ENCODE data around the gene GRM4. TPM values are rescaled to one million over a fixed set of nuclear protein-coding genes. Genes with fewer than 3 reads are reported as not detected.
"Not testable (repeated sequence)": the region's sequence is repeated elsewhere in the genome, so short reads cannot be mapped to it uniquely, and the experiment has no call there.

GRM4 gene
- total RNA-seq, 1 donor from 2014 or later: not detected

- Histone ChIP-seq H3K36me3 (ENCODE audit: control insufficient read depth, insufficient read depth, low read length) (no peaks in the 10 kb centered on the region), H3K27me3 (ENCODE audit: control insufficient read depth, insufficient read depth, low read length) (peaks cover 2% of the 10 kb centered on the region), H3K4me3 (ENCODE audit: low read depth, low read length) (no peak overlapping the region)
- FAIRE-seq (no peak), DNase-seq (ENCODE audit: low read depth) (no peak)
- TF ChIP-seq, protein P1, sequence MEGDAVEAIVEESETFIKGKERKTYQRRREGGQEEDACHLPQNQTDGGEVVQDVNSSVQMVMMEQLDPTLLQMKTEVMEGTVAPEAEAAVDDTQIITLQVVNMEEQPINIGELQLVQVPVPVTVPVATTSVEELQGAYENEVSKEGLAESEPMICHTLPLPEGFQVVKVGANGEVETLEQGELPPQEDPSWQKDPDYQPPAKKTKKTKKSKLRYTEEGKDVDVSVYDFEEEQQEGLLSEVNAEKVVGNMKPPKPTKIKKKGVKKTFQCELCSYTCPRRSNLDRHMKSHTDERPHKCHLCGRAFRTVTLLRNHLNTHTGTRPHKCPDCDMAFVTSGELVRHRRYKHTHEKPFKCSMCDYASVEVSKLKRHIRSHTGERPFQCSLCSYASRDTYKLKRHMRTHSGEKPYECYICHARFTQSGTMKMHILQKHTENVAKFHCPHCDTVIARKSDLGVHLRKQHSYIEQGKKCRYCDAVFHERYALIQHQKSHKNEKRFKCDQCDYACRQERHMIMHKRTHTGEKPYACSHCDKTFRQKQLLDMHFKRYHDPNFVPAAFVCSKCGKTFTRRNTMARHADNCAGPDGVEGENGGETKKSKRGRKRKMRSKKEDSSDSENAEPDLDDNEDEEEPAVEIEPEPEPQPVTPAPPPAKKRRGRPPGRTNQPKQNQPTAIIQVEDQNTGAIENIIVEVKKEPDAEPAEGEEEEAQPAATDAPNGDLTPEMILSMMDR (IDR thresholded peaks at IDR 0.05; ENCODE audit: insufficient read depth, low read length, severe bottlenecking): no peak
Measured at GRCh38 chr6:34045771-34046170, 100.1 kb downstream of the GRM4 start.

DNA sequence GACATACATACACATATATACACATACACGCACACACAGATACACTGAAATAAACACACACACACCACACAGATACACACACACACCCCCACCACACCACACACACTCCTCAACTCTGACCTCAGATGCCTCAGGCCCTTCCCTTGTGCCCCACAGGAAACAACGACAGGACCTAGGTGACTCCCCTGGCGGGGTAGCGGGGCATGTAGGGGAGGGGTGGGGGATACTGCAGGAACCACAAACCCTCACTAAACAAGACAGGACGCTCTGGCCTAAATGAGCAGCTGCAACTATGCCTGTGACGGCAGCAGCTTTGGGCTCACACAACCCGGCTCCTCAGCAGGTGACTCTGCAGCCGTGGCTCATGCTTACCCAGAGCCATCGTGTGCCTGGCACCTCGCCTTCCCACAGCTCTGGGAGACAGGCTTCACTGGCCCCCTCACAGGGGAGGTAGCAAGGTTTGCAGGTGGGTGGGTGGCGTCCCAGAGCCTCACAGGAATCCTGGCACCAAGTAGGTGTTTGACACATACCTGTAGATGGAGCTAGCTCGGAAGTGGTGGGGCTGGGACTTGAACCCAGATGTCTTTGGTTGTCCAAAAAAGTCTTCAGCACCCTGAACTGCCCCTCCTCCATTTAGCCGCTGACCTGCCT lies 100.8 kb downstream of the GRM4 start:
- no peaks in the 10 kb centered on the region for H3K36me3 ChIP-seq (ENCODE audit: control insufficient read depth, insufficient read depth, low read length)
- peaks cover 2% of the 10 kb centered on the region for H3K27me3 ChIP-seq (ENCODE audit: control insufficient read depth, insufficient read depth, low read length)
- no peak overlapping the region for H3K4me3 ChIP-seq (ENCODE audit: low read depth, low read length)
- FAIRE-seq: peak; percentile 81
- TF ChIP-seq, protein P1 (IDR thresholded peaks at IDR 0.05; ENCODE audit: insufficient read depth, low read length, severe bottlenecking): no peak
- DNase-seq (ENCODE audit: low read depth): no peak

DNA sequence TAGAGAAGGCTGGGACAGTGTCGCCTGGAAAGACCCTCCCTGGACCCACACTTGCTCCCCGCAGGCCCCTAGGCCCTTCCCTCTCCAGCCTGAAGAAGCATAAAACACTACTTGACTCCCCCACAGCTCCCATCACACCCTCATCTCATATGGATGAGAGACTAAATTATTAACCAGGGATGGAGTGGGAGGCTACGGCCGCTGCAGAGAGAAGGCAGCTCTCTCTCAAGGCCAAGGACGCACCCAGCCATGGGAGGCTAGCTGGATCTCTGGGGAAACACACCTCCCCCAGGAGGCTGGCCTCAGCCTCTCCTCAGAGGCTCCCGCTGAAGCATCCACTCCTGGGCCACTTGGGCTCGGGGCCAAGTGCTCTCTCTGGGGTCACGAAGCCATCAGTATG lies 102.5 kb downstream of the GRM4 start:
- H3K27me3 ChIP-seq (ENCODE audit: control insufficient read depth, insufficient read depth, low read length): peaks cover 2% of the 10 kb centered on the region
- no peak for DNase-seq (ENCODE audit: low read depth)

GRCh38 chr6:34041998-34042397 lies 103.9 kb downstream of the GRM4 start:
- FAIRE-seq; H3K4me3 ChIP-seq (ENCODE audit: low read depth, low read length); H3K36me3 ChIP-seq (ENCODE audit: control insufficient read depth, insufficient read depth, low read length); H3K27me3 ChIP-seq (ENCODE audit: control insufficient read depth, insufficient read depth, low read length); DNase-seq (ENCODE audit: low read depth): not testable (repeated sequence)

More for the DNA sequence above, 102.5 kb downstream of the GRM4 start:
- Histone ChIP-seq H3K4me3 (ENCODE audit: low read depth, low read length) (no peak overlapping the region), H3K36me3 (ENCODE audit: control insufficient read depth, insufficient read depth, low read length) (no peaks in the 10 kb centered on the region)
- FAIRE-seq: no peak
- TF ChIP-seq, protein P1 (IDR thresholded peaks at IDR 0.05; ENCODE audit: insufficient read depth, low read length, severe bottlenecking): no peak

- no peak for FAIRE-seq
Measured at GRCh38 chr6:34041385-34041784, 104.5 kb downstream of the GRM4 start.

DNA sequence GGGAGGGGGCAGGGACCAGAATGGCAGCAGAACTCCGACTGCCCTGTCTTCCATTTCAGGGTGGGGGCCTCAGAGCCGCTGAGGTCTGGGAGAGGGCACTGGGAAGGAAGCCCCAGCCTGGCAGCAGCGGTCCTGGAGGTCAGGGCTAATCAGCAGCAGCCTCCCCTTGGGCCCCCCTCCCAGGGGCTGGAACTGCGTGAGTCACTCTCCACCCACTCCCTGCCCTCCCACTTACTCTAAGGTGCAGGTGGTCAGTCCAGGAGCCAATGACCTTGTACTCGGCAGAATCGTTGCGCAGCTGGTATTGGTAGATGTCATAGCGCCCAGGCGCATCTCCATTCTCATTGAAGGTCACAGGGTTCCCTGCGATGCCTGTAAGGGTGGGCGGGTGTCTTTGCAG lies 105.9 kb downstream of the GRM4 start:
- FAIRE-seq: no peak

More at GRCh38 chr6:34041385-34041784, 104.5 kb downstream of the GRM4 start:
- no peak for DNase-seq (ENCODE audit: low read depth)
- TF ChIP-seq, protein P1 (IDR thresholded peaks at IDR 0.05; ENCODE audit: insufficient read depth, low read length, severe bottlenecking): no peak
- Histone ChIP-seq H3K4me3 (ENCODE audit: low read depth, low read length) (no peak overlapping the region), H3K27me3 (ENCODE audit: control insufficient read depth, insufficient read depth, low read length) (no peaks in the 10 kb centered on the region), H3K36me3 (ENCODE audit: control insufficient read depth, insufficient read depth, low read length) (no peaks in the 10 kb centered on the region)

More for the DNA sequence above, 105.9 kb downstream of the GRM4 start:
- Histone ChIP-seq H3K36me3 (ENCODE audit: control insufficient read depth, insufficient read depth, low read length) (no peaks in the 10 kb centered on the region), H3K27me3 (ENCODE audit: control insufficient read depth, insufficient read depth, low read length) (no peaks in the 10 kb centered on the region), H3K4me3 (ENCODE audit: low read depth, low read length) (no peak overlapping the region)
- TF ChIP-seq, protein P1 (IDR thresholded peaks at IDR 0.05; ENCODE audit: insufficient read depth, low read length, severe bottlenecking): no peak
- no peak for DNase-seq (ENCODE audit: low read depth)
